Common myeloid progenitor, CD34-positive (primary cell): ENCODE data around the gene KCNJ15.

Experiments
- CTCF ChIA-PET: fragments of 350-600 bp; sonication (Branson Sonifier 250); formaldehyde crosslinking; loops from one replicate; lab custom pipeline; 2021; ENCODE audit warnings: antibody characterized with exemption; lab: Charles Lee
- POLR2A ChIA-PET: fragments of 350-600 bp; sonication (Branson Sonifier 250); formaldehyde crosslinking; loops from one replicate; lab custom pipeline; 2021; ENCODE audit warnings: antibody characterized with exemption; lab: Charles Lee
- DNase-seq, 3 donors: peaks; one replicate each; pipeline versions ENCODE4 v3.0.0 to v3.0.0-alpha.2; 2013
- H3K27ac ChIP-seq, 2 experiments: 1 replicate in 1 of 2; 2 replicates in 1 of 2; pipeline ENCODE4 v1.7.0; 2013; ENCODE audit warnings: inconsistent platforms in 2 of 2, low read length in 2 of 2, mild to moderate bottlenecking in 2 of 2, low read depth in 1 of 2, moderate library complexity in 1 of 2; ENCODE audit not compliant: severe bottlenecking in 2 of 2, insufficient read depth in 1 of 2, poor library complexity in 1 of 2
- H3K27me3 ChIP-seq, 5 experiments: replicated peaks in 2 of 5; 1 replicate in 3 of 5; 2 replicates in 2 of 5; pipeline versions ENCODE4 v1.6.1 to v1.7.0; 2013; ENCODE audit warnings: low read length in 4 of 5, mild to moderate bottlenecking in 2 of 5, moderate library complexity in 2 of 5, inconsistent platforms in 1 of 5; ENCODE audit not compliant: insufficient read depth in 5 of 5, control insufficient read depth in 4 of 5
- H3K36me3 ChIP-seq, 4 experiments: 1 replicate in 2 of 4; 2 replicates in 2 of 4; pipeline versions ENCODE4 v1.6.1 to v1.7.0; 2013; ENCODE audit warnings: low read length in 3 of 4, control low read depth in 1 of 4, mild to moderate bottlenecking in 1 of 4; ENCODE audit not compliant: control insufficient read depth in 4 of 4, insufficient read depth in 4 of 4
- H3K4me1 ChIP-seq, 4 experiments: 1 replicate in 3 of 4; 2 replicates in 1 of 4; pipeline versions ENCODE4 v1.6.1 to v1.7.1; 2013; ENCODE audit warnings: low read length in 3 of 4, mild to moderate bottlenecking in 3 of 4, control low read depth in 1 of 4, inconsistent platforms in 1 of 4, moderate library complexity in 1 of 4; ENCODE audit not compliant: control insufficient read depth in 4 of 4, insufficient read depth in 4 of 4; ENCODE audit errors: control extremely low read depth in 1 of 4
- H3K4me3 ChIP-seq, 7 experiments: 1 replicate in 4 of 7; 2 replicates in 3 of 7; pipeline versions ENCODE4 v1.5.1 to v1.7.0; 2013; ENCODE audit warnings: mild to moderate bottlenecking in 7 of 7, low read length in 6 of 7, moderate library complexity in 6 of 7, inconsistent platforms in 2 of 7, low read depth in 2 of 7, control low read depth in 1 of 7; ENCODE audit not compliant: insufficient read depth in 4 of 7, control insufficient read depth in 1 of 7; ENCODE audit errors: extremely low read depth in 1 of 7
- H3K9me3 ChIP-seq, 5 experiments: 1 replicate in 4 of 5; 2 replicates in 1 of 5; pipeline versions ENCODE4 v1.6.1 to v1.7.1; 2013; ENCODE audit warnings: low read length in 4 of 5, mild to moderate bottlenecking in 2 of 5, inconsistent platforms in 1 of 5, low read depth in 1 of 5, moderate library complexity in 1 of 5; ENCODE audit not compliant: control insufficient read depth in 4 of 5, insufficient read depth in 2 of 5; ENCODE audit errors: control extremely low read depth in 1 of 5
- WGBS: methylation state at CpG from one replicate; pipeline ENCODE4 v1.1.5; 2013; ENCODE audit not compliant: insufficient coverage; 5-methylcytosine and 5-hydroxymethylcytosine counted together

KCNJ15 gene

GRCh38 chr21:38354746-38355145 is 98.0 kb downstream of the KCNJ15 start:
- ChIA-PET POLR2A (interaction anchor here (0.6 kb wide), 1 partner anchor 16 kb away, joined by 3 read pairs; no protein-coding TSS in a partner anchor), CTCF (interaction anchor here (0.8 to 8.9 kb wide), 9 partner anchors 15 to 230 kb away, joined by 3 to 108 read pairs (median 4); no protein-coding TSS in a partner anchor)
- H3K4me3 ChIP-seq, result no peak overlapping the region
- H3K27me3 ChIP-seq, result peaks cover 0 to 2% (median 0%) of the 10 kb centered on the region in 5 experiments
- peak in 1 of 3 donors; percentile 40 for DNase-seq
- no peak overlapping the region for H3K27ac ChIP-seq
- H3K9me3 ChIP-seq, result no peaks in the 10 kb centered on the region
- WGBS, result 100% methylated on average over 1 of the region's 2 CpGs
- peaks cover 3 to 36% (median 26%) of the 10 kb centered on the region in 4 experiments for H3K4me1 ChIP-seq
- no peaks in the 10 kb centered on the region for H3K36me3 ChIP-seq

GRCh38 chr21:38355353-38355752 is 98.6 kb downstream of the KCNJ15 start:
- DNase-seq, result no peak
- WGBS, result 96% methylated on average over 4 of the region's 4 CpGs
- H3K9me3 ChIP-seq, result no peaks in the 10 kb centered on the region
- H3K36me3 ChIP-seq, result no peaks in the 10 kb centered on the region
- H3K27ac ChIP-seq, result no peak overlapping the region
- ChIA-PET POLR2A (interaction anchor here (0.6 kb wide), 1 partner anchor 16 kb away, joined by 3 read pairs; no protein-coding TSS in a partner anchor), CTCF (interaction anchor here (0.8 to 8.9 kb wide), 16 partner anchors 9 to 597 kb away, joined by 3 to 108 read pairs (median 4); no protein-coding TSS in a partner anchor)
- H3K4me1 ChIP-seq, result peaks cover 3 to 36% (median 26%) of the 10 kb centered on the region in 4 experiments
- H3K27me3 ChIP-seq, result peaks cover 0 to 2% (median 0%) of the 10 kb centered on the region in 5 experiments
- no peak overlapping the region for H3K4me3 ChIP-seq

- Histone ChIP-seq H3K27me3 (peaks cover 0 to 2% (median 0%) of the 10 kb centered on the region in 5 experiments), H3K4me1 (peaks cover 3 to 36% (median 25%) of the 10 kb centered on the region in 4 experiments), H3K9me3 (no peaks in the 10 kb centered on the region), H3K36me3 (no peaks in the 10 kb centered on the region), H3K27ac (no peak overlapping the region), H3K4me3 (peak overlapping the region in 1 of 7 experiments; percentile 4)
- 3% methylated on average over 16 of the region's 20 CpGs for WGBS
- DNase-seq, result peak; percentile 72 to 83 (median 80)
- ChIA-PET POLR2A (no interaction called here), CTCF (interaction anchor here (0.7 to 8.9 kb wide), 22 partner anchors 9 to 656 kb away, joined by 3 to 108 read pairs (median 4); no protein-coding TSS in a partner anchor)
Observed at GRCh38 chr21:38355992-38356781, 99.4 kb downstream of the KCNJ15 start.
